ENCODE results near the gene ZNF221. TPM values are rescaled to one million over a fixed set of nuclear protein-coding genes. Genes with fewer than 3 reads are reported as not detected.

ZNF221 gene
- 1.4 and 1.6 TPM in 2 replicates for total RNA-seq (2014; rRNA removed; shearing (Covaris generic); ENCODE audit: low replicate concordance)

DNA sequence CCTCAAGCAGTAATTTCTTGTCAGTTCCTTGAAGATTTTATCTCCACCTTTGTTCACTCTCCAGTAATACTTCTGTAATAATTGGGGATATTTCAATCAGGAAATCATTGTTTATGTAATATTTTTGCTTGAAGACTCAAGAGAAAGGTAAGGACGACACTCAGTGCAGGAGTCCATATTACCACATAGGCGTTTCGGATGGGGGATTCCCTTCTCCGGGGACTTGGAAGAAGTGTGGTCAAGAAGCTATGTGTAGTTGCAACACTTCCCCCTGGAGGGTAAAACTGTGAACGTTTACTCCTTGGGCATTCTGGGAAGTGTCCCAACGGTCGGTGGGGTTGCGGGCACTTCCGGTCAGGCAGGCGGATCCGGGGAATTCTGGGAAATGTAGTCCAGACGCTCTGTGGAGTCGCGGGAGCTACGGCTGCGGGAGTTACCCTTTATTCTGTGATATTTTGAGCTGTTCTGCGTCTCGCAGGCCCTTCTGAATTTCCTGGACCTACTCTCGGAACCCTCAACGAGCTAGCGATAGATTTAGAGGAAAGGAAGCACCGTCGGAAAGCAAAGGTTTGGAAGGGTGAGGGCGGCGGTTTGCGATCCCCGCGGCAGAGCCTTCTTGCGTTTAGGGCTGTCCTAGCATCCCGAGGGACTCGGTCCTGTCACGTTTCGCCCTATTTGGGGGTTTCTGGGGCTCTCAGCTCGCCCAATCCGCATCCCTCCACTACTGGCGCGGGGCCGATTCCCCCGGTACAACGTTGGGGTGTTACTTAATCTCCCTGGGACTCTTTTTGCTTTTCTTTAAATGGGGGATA is at the start of gene ZNF221:
Gene ZNF221, plus strand, starts transcription at position 395 of the 812 bp plus-strand sequence. CDS start 11,499 bp downstream, outside the sequence.
- peak; percentile 94 for DNase-seq

DNA sequence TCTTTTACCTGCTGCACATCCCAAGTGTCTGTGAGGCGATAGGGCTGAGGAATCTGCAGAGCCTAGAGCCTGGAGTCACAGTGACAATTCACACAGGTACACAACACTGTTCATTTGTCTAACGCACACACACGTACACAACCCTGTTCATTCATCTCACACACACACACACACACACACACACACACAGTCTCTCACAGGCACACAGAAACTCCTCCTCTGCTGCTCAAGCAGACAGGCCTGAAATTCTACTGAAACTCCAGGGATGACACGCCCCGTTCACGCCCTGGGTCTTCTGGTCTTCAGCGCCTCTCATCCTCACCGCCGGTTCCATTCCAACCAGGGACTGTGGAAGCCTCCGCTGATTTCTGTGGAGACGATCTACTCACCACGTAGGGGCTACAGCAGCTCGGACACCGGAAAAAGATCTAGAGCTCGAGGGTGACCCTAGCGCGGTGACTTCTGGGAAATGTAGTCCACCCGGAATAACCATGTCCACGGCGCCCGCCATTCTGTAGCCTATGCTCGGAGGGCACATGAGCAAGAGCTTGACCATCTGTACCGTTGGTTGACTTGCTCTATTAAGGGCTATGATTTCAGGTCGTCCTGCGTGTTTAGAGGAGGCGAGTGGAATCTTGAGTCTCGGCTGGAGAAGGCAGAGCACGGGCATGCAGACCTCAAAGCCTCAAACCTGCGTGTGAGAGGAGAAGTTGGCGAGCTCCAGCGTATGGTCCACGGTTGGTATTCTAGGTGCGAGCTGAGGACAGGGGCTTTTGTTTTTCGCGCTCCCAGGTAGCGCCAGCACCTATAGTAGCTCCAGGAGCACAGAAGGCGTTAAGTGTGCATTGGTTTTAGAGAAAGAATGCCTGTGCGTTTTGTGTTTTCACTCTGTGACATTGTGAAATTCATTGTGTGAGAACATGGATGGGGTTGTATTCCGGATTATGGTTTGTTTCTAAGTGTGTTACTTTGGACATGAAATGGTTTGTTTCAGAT is 49.3 kb upstream of the ZNF221 start:
- peak overlapping the region; percentile 58 for H3K4me3 ChIP-seq
- peaks cover 3% of the 10 kb centered on the region; the same call in 1 of the 2 replicates for H3K36me3 ChIP-seq
- H3K27me3 ChIP-seq, result no peaks in the 10 kb centered on the region
- H3K9me3 ChIP-seq, result peaks cover 29% of the 10 kb centered on the region
- DNase-seq, result peak; percentile 85

More for the DNA sequence above, at the start of gene ZNF221:
- H3K27me3 ChIP-seq, result no peaks in the 10 kb centered on the region
- H3K36me3 ChIP-seq, result no peaks in the 10 kb centered on the region
- peak within 1 kb of the TSS; percentile 59 for H3K4me3 ChIP-seq
- peaks cover 24% of the 10 kb centered on the region for H3K9me3 ChIP-seq

DNA sequence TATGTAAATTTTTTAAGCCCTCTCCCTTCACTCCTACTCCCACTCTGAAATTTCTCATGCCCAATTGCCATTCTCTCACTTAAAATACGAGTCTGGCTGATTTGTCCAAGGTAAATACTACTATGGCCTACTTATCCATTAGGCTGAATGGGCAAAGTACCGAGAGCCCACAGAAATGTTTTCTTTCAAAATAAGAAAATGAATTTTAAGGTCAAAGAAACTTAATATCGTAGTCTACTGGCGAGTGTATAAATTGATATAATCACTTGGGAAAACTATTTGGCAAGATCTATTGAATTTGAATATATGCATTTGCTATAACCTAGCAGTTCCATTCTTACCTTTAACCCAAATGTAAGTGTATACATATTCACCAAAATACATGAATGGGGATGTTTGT is 48.6 kb upstream of the ZNF221 start:
- peaks cover 3% of the 10 kb centered on the region; the same call in 1 of the 2 replicates for H3K36me3 ChIP-seq
- peak overlapping the region; percentile 58; the same call in 1 of the 2 replicates for H3K4me3 ChIP-seq
- DNase-seq, result no peak
- H3K9me3 ChIP-seq, result peaks cover 29% of the 10 kb centered on the region
- no peaks in the 10 kb centered on the region for H3K27me3 ChIP-seq

DNA sequence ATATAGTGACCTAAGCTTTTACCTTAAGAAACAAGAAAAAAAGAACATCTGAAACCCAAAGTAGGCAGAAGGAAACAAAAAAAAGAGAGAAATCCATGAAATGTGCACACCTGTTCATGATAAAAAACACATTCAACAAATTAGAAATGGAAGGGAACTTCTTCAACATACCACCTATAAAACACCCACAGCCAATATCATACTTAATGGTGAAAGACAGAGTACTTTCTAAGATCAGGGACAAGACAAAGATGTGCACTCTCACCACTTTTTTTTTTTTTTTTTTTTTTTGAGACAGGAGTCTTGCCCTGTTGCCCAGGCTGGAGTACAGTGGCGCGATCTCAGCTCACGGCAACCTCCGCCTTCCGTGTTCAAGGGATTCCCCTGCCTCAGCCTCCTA is 45.1 kb upstream of the ZNF221 start:
- H3K9me3 ChIP-seq, result peaks cover 29% of the 10 kb centered on the region
- H3K36me3 ChIP-seq, result no peaks in the 10 kb centered on the region
- DNase-seq, result no peak
- no peaks in the 10 kb centered on the region for H3K27me3 ChIP-seq
- no peak overlapping the region for H3K4me3 ChIP-seq

DNA sequence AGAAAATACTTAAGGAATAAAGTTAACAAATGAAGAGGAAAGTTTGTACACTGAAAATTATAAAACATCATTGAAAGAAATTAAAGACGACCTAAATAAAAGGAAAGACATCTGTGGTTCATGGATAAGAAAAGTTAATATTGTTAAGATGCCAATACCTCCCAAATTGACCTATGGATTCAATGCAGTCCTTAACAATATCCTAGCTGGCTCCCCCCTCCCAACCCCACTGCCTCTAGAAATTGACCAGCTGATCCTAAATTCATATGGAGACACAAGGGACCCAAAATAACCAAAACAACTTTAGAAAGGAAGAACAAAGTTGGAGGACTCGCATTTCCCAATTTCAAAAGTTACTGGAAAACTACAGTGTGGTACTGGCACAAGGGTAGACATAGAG is 44.3 kb upstream of the ZNF221 start:
- DNase-seq, result no peak
- no peak overlapping the region for H3K4me3 ChIP-seq
- no peaks in the 10 kb centered on the region for H3K27me3 ChIP-seq
- no peaks in the 10 kb centered on the region; the same call in 1 of the 2 replicates for H3K36me3 ChIP-seq
- H3K9me3 ChIP-seq, result peaks cover 33% of the 10 kb centered on the region

DNA sequence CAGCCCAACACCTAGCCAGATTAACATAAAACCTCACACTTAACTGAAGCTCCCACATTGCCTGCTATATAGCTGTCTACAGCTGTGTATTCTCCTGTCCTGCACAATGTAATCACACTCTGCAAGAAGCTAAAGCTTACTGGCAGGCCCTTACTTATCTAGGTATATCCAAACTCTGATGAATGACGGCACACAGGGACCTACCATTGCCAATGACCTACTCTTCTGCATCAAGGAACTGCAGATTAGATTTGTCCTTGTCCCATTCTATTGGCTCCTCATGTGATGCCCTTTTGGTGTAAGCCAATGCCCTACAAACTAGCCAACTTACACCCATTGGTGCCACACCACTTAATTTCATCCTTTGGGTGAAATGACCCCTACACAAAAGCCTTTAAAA is 42.4 kb upstream of the ZNF221 start:
- no peak for DNase-seq
- peaks cover 12% of the 10 kb centered on the region for H3K36me3 ChIP-seq
- no peak overlapping the region for H3K4me3 ChIP-seq
- H3K27me3 ChIP-seq, result no peaks in the 10 kb centered on the region
- H3K9me3 ChIP-seq, result peaks cover 34% of the 10 kb centered on the region

DNA sequence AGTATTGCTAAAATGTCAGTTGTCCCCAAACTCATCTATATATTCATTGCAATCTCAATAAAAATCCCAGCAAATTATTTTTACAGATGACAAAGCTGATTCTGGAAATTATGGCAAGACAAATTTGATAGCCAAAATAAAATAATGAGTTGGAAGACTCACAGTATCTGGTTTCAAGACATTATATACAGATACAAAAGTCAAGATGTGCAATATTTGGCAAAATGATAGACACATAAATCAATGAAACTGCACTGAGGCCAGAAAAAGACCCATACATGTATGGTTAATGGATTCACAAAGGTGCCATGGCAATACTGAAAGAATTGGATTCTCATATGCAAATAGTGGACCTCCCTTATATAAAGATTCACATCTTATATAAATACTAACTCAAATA is 40.1 kb upstream of the ZNF221 start:
- no peak for DNase-seq
- Histone ChIP-seq H3K4me3 (no peak overlapping the region), H3K9me3 (peaks cover 43% of the 10 kb centered on the region), H3K27me3 (no peaks in the 10 kb centered on the region), H3K36me3 (peaks cover 35% of the 10 kb centered on the region)

DNA sequence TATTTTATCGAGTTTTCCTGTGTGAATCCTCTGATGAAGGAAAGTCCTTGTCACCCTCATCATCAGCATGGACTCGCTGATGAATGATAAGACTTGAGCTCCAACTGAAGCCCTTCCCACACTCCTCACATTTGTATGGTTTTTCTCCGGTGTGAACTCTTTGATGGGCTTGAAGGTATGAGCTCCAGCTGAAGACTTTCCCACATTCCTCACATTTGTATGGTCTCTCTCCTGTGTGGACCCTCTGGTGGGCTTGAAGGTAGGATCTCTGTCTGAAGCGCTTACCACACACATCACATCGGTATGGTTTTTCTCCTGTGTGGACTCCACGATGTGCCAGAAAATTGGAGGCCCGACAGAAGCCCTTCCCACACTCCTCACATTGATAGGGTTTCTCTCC is 37.6 kb upstream of the ZNF221 start:
- peaks cover 60% of the 10 kb centered on the region for H3K36me3 ChIP-seq
- H3K27me3 ChIP-seq, result no peaks in the 10 kb centered on the region
- no peak for DNase-seq
- no peak overlapping the region for H3K4me3 ChIP-seq
- H3K9me3 ChIP-seq, result peaks cover 55% of the 10 kb centered on the region

DNA sequence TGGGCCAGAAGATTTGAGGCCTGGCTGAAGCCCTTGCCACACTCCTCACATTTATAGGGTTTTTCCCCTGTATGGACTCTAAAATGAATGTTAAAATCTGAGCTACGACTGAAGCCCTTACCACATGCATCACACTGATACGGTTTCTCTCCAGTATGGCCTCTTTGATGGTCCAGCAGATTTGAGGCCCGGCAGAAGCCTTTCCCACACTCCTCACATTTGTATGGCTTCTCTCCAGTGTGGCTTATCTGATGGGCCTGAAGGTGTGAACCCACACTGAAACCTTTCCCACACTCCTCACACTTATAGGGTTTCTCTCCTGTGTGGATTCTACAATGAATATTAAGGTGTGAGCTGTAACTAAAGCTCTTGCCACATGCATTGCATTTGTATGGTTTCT is 37.0 kb upstream of the ZNF221 start:
- H3K36me3 ChIP-seq, result peaks cover 66% of the 10 kb centered on the region
- H3K27me3 ChIP-seq, result no peaks in the 10 kb centered on the region
- H3K9me3 ChIP-seq, result peaks cover 56% of the 10 kb centered on the region
- no peak overlapping the region for H3K4me3 ChIP-seq
- DNase-seq, result no peak

DNA sequence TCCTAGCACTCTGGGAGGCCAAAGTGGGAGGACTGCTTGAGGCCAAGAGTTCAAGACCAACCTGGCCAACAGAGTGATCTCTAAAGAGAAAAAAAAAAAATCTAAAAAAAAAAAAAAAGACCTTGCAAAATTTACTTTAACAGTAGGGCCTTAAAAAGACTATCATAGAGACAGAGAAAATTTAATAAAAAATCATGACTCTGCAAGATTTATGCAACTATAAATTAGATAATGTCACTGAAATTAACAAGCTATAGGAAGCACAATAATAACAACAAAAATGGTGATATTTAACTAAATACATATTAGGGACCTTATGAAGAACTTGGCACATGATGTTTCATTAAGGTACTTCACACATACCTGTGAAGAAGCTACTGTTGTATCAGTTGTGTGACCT is 27.2 kb upstream of the ZNF221 start:
- no peak for DNase-seq
- Histone ChIP-seq H3K27me3 (no peaks in the 10 kb centered on the region), H3K9me3 (peaks cover 4% of the 10 kb centered on the region; the same call in 1 of the 2 replicates), H3K4me3 (no peak overlapping the region), H3K36me3 (peaks cover 86% of the 10 kb centered on the region)

DNA sequence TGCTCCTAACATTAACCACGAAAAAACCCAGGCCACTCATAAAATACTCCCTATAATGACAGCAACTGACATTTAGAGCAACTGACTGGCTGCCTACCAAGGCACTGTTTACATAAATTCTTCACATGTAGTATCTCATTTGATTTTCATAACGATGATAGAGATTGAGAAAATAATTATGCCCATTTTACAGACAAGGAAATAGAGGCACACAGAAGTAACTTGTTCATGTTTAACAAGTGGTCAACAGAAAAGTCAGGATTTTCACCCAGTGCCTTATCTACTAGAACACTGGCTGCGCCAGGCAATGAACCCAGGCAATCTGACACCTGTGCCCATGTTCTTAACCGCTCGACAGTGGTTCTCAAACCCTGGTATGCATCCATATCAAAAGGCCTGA is 22.2 kb upstream of the ZNF221 start:
- Histone ChIP-seq H3K36me3 (peaks cover 84% of the 10 kb centered on the region), H3K27me3 (no peaks in the 10 kb centered on the region), H3K9me3 (no peaks in the 10 kb centered on the region), H3K4me3 (no peak overlapping the region)
- no peak for DNase-seq

DNA sequence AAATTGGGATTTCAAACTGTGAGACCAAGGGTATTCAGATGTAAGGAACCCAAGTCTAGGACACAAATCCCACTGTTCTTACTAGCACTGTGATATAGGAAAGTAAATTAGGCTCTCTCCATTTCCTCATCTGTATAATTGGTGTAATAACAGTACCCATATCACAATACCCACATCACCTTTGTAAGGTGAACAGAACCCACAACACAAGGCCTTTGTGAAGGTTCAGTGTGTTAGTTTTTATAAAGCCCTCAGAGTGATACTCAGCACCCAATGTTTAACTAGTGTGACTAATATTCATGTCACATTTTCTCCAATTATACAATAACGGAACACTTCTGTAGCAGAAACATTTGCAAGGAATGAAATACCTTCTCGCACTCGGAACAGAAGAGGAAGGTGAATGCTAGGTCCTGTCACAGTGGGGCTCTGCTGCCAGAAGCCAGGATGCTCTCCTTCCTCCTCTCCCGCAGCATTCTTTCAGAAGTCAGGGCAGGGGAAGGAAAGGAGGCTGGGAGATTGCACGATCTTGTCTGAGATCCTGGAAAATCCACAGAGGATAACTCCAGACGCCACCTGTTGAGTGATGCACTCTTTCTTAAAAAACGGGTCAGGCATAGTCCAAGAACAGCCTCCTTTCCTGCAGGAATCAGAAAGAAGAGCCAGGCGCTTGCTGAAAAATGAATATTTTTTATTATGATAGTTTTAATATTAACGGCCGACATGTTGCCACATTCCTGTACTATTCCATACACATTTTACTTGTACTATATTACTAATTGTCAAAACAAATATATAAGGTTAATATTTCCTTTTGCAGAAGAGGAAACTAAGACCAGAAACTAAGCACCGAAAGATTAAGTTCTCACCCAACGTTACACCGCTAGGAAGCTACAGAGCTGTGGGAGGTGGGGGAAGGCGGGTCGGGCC is 16.7 kb upstream of the ZNF221 start:
- DNase-seq, result no peak
- Histone ChIP-seq H3K4me3 (peak overlapping the region; percentile 75), H3K9me3 (peaks cover 20% of the 10 kb centered on the region), H3K36me3 (peaks cover 36% of the 10 kb centered on the region), H3K27me3 (no peaks in the 10 kb centered on the region)

DNA sequence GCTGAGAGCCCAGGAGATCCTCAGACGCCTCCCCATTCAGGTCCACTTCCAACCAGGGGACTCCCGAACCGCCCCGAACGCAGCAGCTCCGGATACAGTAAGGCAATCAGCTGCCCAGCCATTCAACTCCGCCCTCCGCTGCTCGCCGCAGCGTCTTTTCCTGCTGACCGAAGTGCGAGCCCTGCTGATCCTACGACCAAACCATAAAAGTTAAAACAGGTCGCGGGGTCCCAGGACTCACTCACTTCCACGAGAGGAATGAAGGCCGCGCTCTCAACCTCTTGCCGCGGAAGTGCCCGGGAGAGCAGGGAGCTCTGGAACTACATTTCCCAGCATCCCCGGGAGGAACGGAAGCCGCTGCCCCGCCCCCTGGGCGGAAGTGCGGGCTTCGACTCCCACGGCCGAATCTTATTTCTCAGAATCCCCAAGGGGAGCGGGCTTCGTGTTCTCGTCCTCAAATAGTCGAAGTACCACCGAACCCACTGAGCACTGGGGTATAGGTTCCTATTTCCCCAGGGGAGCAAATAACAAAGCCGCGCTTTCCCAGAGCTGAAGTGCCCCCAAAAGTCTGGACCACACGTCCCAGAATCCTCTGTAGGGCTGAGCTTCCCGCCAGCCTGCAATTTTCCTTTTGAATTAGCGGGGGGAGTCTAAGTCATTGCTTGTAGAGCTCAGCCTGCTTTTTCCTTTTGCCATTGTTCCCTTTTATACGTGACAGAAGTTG is 15.9 kb upstream of the ZNF221 start, which contains the start of gene ZNF45:
Gene ZNF45, minus strand, starts transcription at position 298 of the 724 bp plus-strand sequence. CDS start 13,097 bp downstream, outside the sequence.
- Histone ChIP-seq H3K4me3 (peak within 1 kb of the TSS; percentile 75), H3K27me3 (no peaks in the 10 kb centered on the region), H3K36me3 (peaks cover 28% of the 10 kb centered on the region), H3K9me3 (peaks cover 25% of the 10 kb centered on the region)
- DNase-seq, result peak; percentile 93

DNA sequence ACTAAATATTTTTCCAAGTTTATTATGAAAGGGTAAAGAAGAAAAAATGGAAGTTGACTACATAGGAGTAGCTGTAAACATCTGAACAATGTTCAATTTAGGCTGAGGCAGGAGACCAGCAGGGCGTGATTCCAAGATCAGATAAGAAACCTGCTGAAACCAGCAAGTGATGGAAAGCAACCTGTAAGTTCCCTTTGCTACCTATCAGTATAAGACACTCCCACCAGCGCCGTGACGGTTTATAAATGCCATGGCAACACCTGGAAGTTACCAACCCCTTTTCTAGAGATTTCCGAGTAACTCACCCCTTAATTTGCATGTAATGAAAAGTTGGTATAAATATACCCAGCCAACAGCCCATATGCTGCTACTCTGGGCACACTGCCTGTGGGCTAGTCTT is 14.8 kb upstream of the ZNF221 start:
- Histone ChIP-seq H3K4me3 (no peak overlapping the region), H3K27me3 (no peaks in the 10 kb centered on the region), H3K9me3 (peaks cover 30% of the 10 kb centered on the region), H3K36me3 (peaks cover 17% of the 10 kb centered on the region)
- no peak for DNase-seq

DNA sequence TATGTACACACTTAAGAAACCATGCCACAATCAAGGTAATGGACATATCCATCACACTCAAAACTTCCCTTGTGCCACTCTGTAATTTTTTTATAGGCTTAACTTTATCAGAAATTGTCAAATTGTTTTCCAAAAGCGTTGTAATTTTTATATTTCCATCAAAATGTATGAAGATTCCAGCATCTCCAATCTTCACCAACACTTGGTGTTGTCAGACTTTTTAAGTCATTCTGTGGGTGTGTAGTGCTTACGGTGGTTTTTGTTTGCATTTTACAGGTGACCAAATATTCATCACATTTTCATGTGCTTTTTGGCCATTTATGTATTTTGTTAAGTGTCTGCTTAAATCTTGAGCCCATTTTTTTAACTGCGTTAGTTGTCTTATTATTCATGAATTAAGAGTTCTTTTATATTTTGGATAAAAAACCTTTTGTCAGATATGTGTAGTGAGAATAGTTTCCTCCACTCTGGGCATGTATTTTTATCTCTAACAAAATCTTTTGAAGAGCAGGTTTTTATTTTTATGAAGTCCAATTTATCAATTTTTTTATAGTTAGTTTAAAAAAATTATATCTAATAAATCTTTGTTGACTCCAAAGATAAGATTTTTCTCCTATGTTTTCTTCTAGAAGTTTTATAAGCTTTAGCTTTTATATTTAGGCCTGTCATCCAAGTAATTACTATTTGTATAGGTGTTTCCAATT is 11.3 kb upstream of the ZNF221 start:
- no peak for DNase-seq
- Histone ChIP-seq H3K36me3 (no peaks in the 10 kb centered on the region), H3K4me3 (no peak overlapping the region), H3K9me3 (peaks cover 30% of the 10 kb centered on the region), H3K27me3 (no peaks in the 10 kb centered on the region)

Measured in MG63 (cell line).